ENCODE measurements around the gene TSPAN9. TPM values are rescaled to one million over a fixed set of nuclear protein-coding genes. Genes with fewer than 3 reads are reported as not detected.

The TSPAN9 gene
- total RNA-seq, 1 experiment from 2014 or later, result 7.7 TPM

GRCh38 chr12:3124917-3125316 is 47.7 kb downstream of the TSPAN9 start:
- Histone ChIP-seq H3K9me3 (ENCODE audit: control insufficient read depth, insufficient read depth, low read depth, low read length) (no peaks in the 10 kb centered on the region), H3K36me3 (ENCODE audit: control insufficient read depth, insufficient read depth, low read length) (no peaks in the 10 kb centered on the region), H3K27me3 (ENCODE audit: control insufficient read depth, insufficient read depth, low read length) (no peaks in the 10 kb centered on the region), H3K4me1 (ENCODE audit: control insufficient read depth, insufficient read depth, low read length) (no peaks in the 10 kb centered on the region), H3K4me3 (ENCODE audit: low read depth in 2 of 2, low read length in 2 of 2) (no peak overlapping the region), H3K27ac (ENCODE audit: low read length) (no peak overlapping the region)
- BruUV-seq (replicated peaks), result no TSS peak
- no peak for TF ChIP-seq CTCF (IDR thresholded peaks at IDR 0.05)
- TF ChIP-seq POLR2AphosphoS5 (IDR thresholded peaks at IDR 0.05; ENCODE audit: low read depth, low read length), result no peak
- no peak for TF ChIP-seq TCF7L2 (IDR thresholded peaks at IDR 0.05; ENCODE audit: low read depth, low read length)
- TF ChIP-seq SIN3A (IDR thresholded peaks at IDR 0.05; ENCODE audit: borderline replicate concordance, insufficient read depth, low read depth, low read length), result no peak
- POLR2A ChIA-PET, result no interaction called here
- DNase-seq (ENCODE audit: low read depth, low spot score) (no peak), ATAC-seq (no peak)
- intact Hi-C loops (cut with micrococcal nuclease; ENCODE audit: unreplicated experiment), result no loop called here
- CTCF ChIA-PET, result no interaction called here
- in situ Hi-C loops (cut with HindIII; ENCODE audit: low pct_unique_long_range_greater_than_20kb, low sequenced_read_pairs), result no loop called here

GRCh38 chr12:3125674-3126073 is 48.5 kb downstream of the TSPAN9 start:
- H3K4me1 ChIP-seq (ENCODE audit: control insufficient read depth, insufficient read depth, low read length), result no peaks in the 10 kb centered on the region
- no peak for DNase-seq (ENCODE audit: low read depth, low spot score)
- CTCF ChIA-PET, result no interaction called here
- no peak overlapping the region for H3K4me3 ChIP-seq (ENCODE audit: low read depth in 2 of 2, low read length in 2 of 2)
- no peaks in the 10 kb centered on the region for H3K36me3 ChIP-seq (ENCODE audit: control insufficient read depth, insufficient read depth, low read length)
- H3K9me3 ChIP-seq (ENCODE audit: control insufficient read depth, insufficient read depth, low read depth, low read length), result no peaks in the 10 kb centered on the region
- no peaks in the 10 kb centered on the region for H3K27me3 ChIP-seq (ENCODE audit: control insufficient read depth, insufficient read depth, low read length)
- no peak overlapping the region for H3K27ac ChIP-seq (ENCODE audit: low read length)
- intact Hi-C loops (cut with micrococcal nuclease; ENCODE audit: unreplicated experiment) (no loop called here), in situ Hi-C loops (cut with HindIII; ENCODE audit: low pct_unique_long_range_greater_than_20kb, low sequenced_read_pairs) (no loop called here)
- no peak for TF ChIP-seq SIN3A (IDR thresholded peaks at IDR 0.05; ENCODE audit: borderline replicate concordance, insufficient read depth, low read depth, low read length)
- no peak for TF ChIP-seq REST (IDR thresholded peaks at IDR 0.05; ENCODE audit: insufficient read depth in 1 of 2, low read depth in 2 of 2, low read length in 1 of 2)
- POLR2A ChIA-PET, result no interaction called here
- no peak for ATAC-seq
- BruUV-seq (replicated peaks), result no TSS peak

- Histone ChIP-seq H3K4me3 (ENCODE audit: low read depth in 2 of 2, low read length in 2 of 2) (no peak overlapping the region), H3K27me3 (ENCODE audit: control insufficient read depth, insufficient read depth, low read length) (no peaks in the 10 kb centered on the region), H3K9me3 (ENCODE audit: control insufficient read depth, insufficient read depth, low read depth, low read length) (no peaks in the 10 kb centered on the region), H3K27ac (ENCODE audit: low read length) (no peak overlapping the region), H3K4me1 (ENCODE audit: control insufficient read depth, insufficient read depth, low read length) (no peaks in the 10 kb centered on the region), H3K36me3 (ENCODE audit: control insufficient read depth, insufficient read depth, low read length) (no peaks in the 10 kb centered on the region)
- in situ Hi-C loops (cut with HindIII; ENCODE audit: low pct_unique_long_range_greater_than_20kb, low sequenced_read_pairs), result no loop called here
- ATAC-seq, result no peak
- CTCF ChIA-PET, result no interaction called here
- no peak for DNase-seq (ENCODE audit: low read depth, low spot score)
- POLR2A ChIA-PET, result no interaction called here
- BruUV-seq (replicated peaks), result no TSS peak
- intact Hi-C loops (cut with micrococcal nuclease; ENCODE audit: unreplicated experiment), result no loop called here
- TF ChIP-seq REST (IDR thresholded peaks at IDR 0.05; ENCODE audit: insufficient read depth in 1 of 2, low read depth in 2 of 2, low read length in 1 of 2) (no peak), POLR2AphosphoS5 (IDR thresholded peaks at IDR 0.05; ENCODE audit: low read depth, low read length) (no peak), SIN3A (IDR thresholded peaks at IDR 0.05; ENCODE audit: borderline replicate concordance, insufficient read depth, low read depth, low read length) (no peak), CTCF (IDR thresholded peaks at IDR 0.05) (no peak), TCF7L2 (IDR thresholded peaks at IDR 0.05; ENCODE audit: low read depth, low read length) (no peak)
Observed at GRCh38 chr12:3127832-3128231, 50.7 kb downstream of the TSPAN9 start.
